ENCODE data around the gene SCG5.

DNA sequence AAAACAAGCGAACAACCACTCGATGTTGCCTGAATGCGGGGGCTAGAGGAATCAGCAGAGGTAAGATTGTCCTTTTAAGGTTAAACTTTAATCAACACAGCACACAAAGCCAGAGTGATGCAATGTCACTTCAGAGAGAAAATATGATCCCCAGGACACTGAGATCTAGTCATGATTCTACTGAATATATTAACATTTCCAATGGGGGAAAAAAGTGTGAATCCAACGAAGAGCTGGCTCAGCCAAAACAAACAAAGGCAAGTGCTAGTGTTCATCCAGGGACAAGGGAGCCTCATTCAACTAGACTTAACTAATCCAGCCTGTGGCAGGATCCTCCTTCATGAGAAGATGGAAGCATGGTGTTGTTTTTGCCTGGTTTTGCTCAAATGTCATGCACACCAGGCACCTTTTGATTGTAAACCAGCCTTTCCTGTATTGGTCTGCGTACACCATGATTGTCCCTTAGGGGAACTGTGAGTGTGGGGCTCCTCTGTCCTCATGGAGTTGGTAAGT lies 35.8 kb downstream of the SCG5 start:
- TF ChIP-seq POLR2AphosphoS5 (IDR thresholded peaks at IDR 0.05; ENCODE audit: low read depth, low read length) = peak; percentile 59
- peak; percentile 97; the same call in 1 of the 2 replicates for TF ChIP-seq SIN3A (IDR thresholded peaks at IDR 0.05; ENCODE audit: borderline replicate concordance, insufficient read depth, low read length)
